Left ventricle myocardium inferior (tissue), 1 donor: ENCODE results near the gene KAZN. TPM values are rescaled to one million over a fixed set of nuclear protein-coding genes. Genes with fewer than 3 reads are reported as not detected.

ENCODE experiments used
- DNase-seq: peaks from one replicate; pipeline ENCODE4 v3.0.0-alpha.2; 2020
- H3K27ac ChIP-seq: fragments of 200-600 bp; replicated peaks from 2 replicates; pipeline ENCODE4 v1.8.0; 2021
- H3K27me3 ChIP-seq: fragments of 200-600 bp; 2 replicates; pipeline ENCODE4 v1.8.0; 2021; ENCODE audit warnings: low read depth
- H3K36me3 ChIP-seq: fragments of 200-600 bp; 2 replicates; pipeline ENCODE4 v1.8.0; 2021
- H3K4me1 ChIP-seq: fragments of 200-600 bp; 2 replicates; pipeline ENCODE4 v1.8.0; 2021
- H3K4me3 ChIP-seq: fragments of 200-600 bp; 2 replicates; pipeline ENCODE4 v1.8.0; 2021; ENCODE audit warnings: mild to moderate bottlenecking, moderate library complexity
- H3K9me3 ChIP-seq: fragments of 200-600 bp; replicated peaks from 2 replicates; pipeline ENCODE4 v1.8.0; 2021
- intact Hi-C: fragments of 100-400 bp; cut with micrococcal nuclease; formaldehyde crosslinking; loops from one replicate; pipeline ENCODE4 v1.11.0; 2022
- total RNA-seq: library from RNA; stranded (reverse); fragmentation: NEBNext Ultra II Directional; extraction: Animal tissue kit (Norgen Biotek cat#: 25700); gene quantifications from one replicate; pipeline ENCODE4 v1.2.1, GENCODE V29; 2021
- TF ChIP-seq, protein P1 (sequence below): fragments of 200-600 bp; IDR thresholded peaks from 2 replicates; pipeline ENCODE4 v1.8.0; 2021; ENCODE audit warnings: antibody characterized with exemption, mild to moderate bottlenecking, borderline replicate concordance
- donor health status: DM: no; HTN: yes; CAD: no; lungs with severe emphysema.

The KAZN gene
- total RNA-seq, 1 donor from 2014 or later: 2.2 TPM

DNA sequence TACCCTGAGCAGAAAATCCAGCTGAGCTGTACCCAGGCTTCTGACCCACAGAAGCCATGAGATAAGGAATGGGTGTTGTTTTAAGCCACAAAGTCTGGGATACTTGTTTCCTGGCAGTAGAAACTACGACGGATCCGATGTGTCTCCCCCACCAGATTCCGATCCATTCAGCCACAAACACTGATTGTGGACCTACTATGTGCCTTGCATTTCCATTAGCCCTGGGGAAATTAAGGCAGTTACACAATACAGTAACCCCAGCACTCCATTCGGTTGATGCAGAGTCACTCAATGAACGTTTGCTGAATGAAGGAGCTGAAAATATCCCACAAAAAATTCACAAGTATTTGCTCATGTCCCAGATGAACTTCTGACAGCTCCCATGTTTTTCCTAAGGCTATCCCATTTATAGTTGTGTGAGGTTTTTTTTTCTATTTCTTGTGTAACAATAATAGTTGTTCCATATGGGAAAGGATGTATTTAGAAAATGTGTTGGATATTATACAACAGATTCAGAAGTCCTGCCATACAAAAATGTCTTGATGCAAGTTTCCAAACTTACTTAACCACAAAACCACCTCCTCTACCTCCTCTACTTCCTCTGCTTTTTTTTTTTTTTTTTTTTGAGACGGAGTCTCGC, 29.6 kb upstream of the KAZN start:
- TF ChIP-seq, protein P1, sequence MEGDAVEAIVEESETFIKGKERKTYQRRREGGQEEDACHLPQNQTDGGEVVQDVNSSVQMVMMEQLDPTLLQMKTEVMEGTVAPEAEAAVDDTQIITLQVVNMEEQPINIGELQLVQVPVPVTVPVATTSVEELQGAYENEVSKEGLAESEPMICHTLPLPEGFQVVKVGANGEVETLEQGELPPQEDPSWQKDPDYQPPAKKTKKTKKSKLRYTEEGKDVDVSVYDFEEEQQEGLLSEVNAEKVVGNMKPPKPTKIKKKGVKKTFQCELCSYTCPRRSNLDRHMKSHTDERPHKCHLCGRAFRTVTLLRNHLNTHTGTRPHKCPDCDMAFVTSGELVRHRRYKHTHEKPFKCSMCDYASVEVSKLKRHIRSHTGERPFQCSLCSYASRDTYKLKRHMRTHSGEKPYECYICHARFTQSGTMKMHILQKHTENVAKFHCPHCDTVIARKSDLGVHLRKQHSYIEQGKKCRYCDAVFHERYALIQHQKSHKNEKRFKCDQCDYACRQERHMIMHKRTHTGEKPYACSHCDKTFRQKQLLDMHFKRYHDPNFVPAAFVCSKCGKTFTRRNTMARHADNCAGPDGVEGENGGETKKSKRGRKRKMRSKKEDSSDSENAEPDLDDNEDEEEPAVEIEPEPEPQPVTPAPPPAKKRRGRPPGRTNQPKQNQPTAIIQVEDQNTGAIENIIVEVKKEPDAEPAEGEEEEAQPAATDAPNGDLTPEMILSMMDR: no peak
- no peak for DNase-seq
- Histone ChIP-seq H3K36me3 (no peaks in the 10 kb centered on the region), H3K4me3 (no peak overlapping the region), H3K27me3 (peaks cover 31% of the 10 kb centered on the region), H3K27ac (no peak overlapping the region), H3K4me1 (no peaks in the 10 kb centered on the region), H3K9me3 (peaks cover 33% of the 10 kb centered on the region)
- intact Hi-C loops: no loop called here

DNA sequence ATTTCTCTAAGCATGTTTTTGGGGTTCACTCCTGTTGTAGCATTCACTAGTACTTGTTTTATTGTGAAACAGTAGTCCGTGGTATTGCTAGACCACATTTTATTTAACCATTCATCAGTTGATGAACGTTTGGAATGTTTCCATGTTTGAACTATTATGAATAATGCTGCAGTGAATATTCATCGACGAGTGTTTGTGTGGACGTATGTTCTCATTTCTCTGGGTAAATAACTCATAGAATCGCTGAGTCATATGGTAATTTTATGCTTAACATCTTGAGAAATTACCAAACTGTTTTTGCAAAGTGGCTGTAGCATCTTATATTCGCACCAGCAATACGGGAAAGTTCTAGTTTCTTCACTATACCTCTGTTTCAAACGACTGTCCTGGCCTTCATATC, 28.0 kb upstream of the KAZN start:
- no peak for DNase-seq
- H3K36me3 ChIP-seq: no peaks in the 10 kb centered on the region
- no peaks in the 10 kb centered on the region for H3K4me1 ChIP-seq
- peaks cover 36% of the 10 kb centered on the region for H3K27me3 ChIP-seq
- H3K9me3 ChIP-seq: peaks cover 40% of the 10 kb centered on the region
- intact Hi-C loops: no loop called here
- TF ChIP-seq, protein P1: no peak
- H3K27ac ChIP-seq: no peak overlapping the region
- no peak overlapping the region for H3K4me3 ChIP-seq

DNA sequence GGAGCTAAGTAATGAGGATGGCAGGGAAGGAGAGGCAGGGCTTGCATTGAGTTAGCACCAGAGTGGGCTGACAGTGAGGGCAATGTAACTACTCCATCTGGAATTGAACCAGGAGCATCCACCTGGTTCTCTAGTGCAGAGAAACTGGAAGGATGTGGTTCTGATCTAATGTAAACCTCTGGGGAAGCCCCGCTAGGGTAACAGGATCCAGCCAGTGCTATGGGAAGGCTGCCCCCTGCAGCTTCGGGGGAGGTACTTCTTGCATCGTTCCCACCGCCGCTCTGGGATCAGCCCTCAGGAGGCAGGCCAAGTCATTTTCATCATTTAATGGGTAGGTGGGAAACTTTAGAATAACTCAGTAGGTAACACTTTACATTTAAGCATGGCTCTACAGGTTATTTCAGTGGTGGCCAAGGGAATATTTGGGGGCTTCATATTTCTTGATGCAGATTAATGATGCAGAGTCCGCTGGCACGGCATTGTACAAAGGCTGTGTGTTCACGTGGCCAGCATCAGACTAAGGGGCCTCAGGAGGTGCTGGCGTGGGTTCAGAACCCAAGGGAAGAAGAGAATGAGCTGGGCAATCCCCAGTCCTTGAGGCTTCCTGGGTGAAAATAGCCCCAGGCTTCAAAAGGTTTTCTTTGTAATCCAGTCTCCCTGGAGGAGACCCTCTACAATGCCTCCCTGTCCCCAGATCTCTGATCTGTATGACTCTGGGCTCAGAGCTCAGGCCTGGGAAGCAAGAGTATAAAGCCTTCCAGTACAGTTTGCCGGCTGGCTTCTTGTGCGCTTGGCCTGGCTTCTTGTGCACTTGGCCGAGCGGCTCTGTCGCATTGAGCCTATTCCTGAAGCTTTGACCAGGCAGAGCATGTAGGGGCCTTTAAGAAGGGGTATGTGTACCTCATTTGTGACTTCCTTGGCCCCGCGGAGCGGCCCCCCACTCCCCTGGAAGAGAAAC, 26.4 kb upstream of the KAZN start:
- Histone ChIP-seq H3K4me3 (no peak overlapping the region), H3K36me3 (no peaks in the 10 kb centered on the region), H3K27ac (no peak overlapping the region), H3K9me3 (peaks cover 24% of the 10 kb centered on the region), H3K4me1 (no peaks in the 10 kb centered on the region), H3K27me3 (peaks cover 43% of the 10 kb centered on the region)
- DNase-seq: no peak
- intact Hi-C loops: no loop called here
- TF ChIP-seq, protein P1: no peak

DNA sequence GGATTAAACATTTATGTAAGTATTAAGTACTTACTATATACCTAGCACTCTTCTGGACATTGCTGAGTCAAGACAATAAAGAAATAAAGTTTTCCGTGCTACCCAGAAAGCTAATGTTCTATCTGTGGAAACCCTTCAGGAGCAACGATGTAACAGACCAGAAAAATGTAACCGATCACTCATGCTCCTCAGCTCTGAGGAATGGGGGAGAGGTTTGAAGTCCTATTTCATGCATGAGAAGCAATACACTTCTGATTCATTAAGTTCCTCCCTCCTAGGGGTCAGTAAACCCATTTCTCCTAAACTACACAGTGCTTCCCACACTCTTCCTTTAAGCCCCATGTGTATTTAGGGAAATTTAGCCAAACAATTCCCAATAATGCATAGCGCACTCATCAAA, 25.6 kb upstream of the KAZN start:
- no peaks in the 10 kb centered on the region for H3K36me3 ChIP-seq
- no peak overlapping the region for H3K4me3 ChIP-seq
- no peak for DNase-seq
- H3K4me1 ChIP-seq: no peaks in the 10 kb centered on the region
- H3K27ac ChIP-seq: no peak overlapping the region
- intact Hi-C loops: no loop called here
- peaks cover 16% of the 10 kb centered on the region for H3K9me3 ChIP-seq
- TF ChIP-seq, protein P1: no peak
- peaks cover 51% of the 10 kb centered on the region for H3K27me3 ChIP-seq

DNA sequence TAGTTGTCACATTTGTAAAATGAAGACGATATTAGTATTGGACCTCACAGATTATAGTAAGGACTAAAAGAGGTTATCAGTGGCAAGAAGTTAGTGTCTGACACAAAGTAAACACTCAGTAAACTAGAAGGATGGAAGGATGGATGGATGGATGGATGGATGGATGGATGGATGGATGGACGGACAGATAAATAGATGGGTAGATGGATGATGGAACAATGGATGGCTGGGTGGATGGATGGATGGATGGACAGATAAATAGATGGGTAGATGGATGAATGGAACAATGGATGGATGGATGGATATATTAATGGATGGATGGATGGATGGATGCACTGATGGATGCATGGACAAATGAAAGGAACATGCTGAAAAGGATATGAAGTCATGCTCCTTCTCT, 22.3 kb upstream of the KAZN start:
- Histone ChIP-seq H3K4me3 (no peak overlapping the region), H3K27ac (no peak overlapping the region), H3K9me3 (peaks cover 18% of the 10 kb centered on the region), H3K27me3 (peaks cover 51% of the 10 kb centered on the region), H3K4me1 (no peaks in the 10 kb centered on the region), H3K36me3 (no peaks in the 10 kb centered on the region)
- TF ChIP-seq, protein P1: no peak
- DNase-seq: no peak
- intact Hi-C loops: no loop called here
